ENCODE results near the gene OXLD1.
"Not testable (repeated sequence)": the region's sequence is repeated elsewhere in the genome, so short reads cannot be mapped to it uniquely, and the experiment has no call there.

OXLD1 gene

DNA sequence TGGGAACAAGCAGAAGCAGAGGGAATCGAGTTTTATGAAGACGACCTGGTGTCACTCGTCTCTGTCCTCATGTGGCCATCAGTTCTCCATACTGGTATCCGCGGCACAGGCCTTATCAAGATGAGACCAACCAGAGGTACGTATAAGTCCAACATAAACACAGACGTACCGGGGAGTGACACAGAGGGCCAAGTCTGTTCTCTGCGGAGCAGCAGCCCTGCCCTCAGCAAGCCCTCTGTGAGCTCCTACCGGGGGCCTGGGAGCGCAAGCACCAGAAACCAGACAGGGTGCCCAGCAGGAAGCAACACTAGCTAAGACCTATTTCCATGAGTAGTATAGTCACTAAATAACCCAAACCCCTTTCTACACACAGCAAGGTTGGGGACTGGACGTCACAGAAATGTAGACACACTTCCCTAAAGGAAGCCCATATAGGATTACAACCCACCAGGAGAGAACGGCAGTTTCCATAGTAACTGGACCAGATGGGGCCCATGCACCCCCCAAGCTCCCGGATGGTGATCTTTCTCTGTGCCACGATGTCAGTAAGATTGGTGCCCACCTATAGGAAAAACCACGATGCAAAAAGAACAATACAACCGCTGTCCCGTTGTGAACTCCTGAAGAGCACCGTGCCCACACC, 16.3 kb upstream of the OXLD1 start:
- no peak for DNase-seq

- no peak for DNase-seq
These were observed 15.3 kb upstream of the OXLD1 start for GRCh38 chr17:81681672-81682071.

DNA sequence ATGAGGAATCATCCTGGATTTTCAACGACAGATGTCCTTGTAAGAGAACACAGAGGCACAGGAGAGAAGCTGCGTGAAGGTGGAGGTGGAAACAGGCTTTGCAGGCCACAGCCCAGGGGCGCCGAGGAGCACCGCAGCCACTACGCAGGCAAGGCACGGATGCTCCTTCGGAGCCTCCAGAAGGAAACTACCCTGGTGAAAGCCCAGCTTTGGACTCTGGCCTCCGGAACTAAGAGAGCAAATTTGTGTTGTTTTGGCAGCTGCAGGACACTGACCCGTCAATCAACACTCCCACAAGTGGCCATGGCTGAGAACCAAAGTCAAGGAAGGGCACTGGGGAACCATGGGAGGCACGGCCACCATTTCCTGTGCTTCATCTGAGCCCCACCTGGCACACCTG, 13.7 kb upstream of the OXLD1 start:
- no peak for DNase-seq

- DNase-seq = no peak
These were observed 10.5 kb upstream of the OXLD1 start for GRCh38 chr17:81676906-81677305.

GRCh38 chr17:81675515-81676221, 9.3 kb upstream of the OXLD1 start:
- not testable (repeated sequence) for DNase-seq

DNA sequence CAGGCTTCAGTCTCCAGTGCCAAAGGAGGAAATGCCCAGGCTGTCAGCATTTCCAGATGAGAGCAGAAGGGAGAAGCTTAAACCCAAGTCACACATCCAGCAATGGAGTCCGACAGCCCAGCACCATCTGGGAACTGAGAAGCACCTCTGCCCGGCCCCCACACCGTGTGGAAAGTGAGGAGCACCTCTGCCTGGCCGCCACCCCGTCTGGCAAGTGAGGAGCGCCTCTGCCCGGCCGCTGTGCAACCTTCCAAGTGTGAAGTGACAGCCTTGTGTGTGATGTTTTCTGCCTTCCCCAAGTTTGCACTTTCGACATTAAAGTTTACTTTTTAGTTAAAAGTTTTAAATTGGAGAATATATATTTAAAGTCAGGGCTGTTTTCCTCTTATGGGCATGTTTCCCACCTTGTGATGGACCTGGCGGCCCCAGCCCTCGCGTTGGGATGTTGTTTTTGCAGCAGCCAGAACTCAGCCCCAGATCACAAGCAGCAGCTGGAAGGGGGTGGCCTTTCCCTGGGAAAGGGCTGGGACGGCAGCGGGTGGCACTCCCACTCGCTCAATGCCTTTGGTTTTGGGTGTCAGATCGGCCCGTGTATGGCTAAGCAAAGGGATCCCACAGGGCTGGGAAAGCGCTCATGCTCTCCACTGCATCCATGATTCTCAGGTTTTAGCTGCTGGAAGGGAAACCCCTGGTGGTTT, 7.3 kb upstream of the OXLD1 start:
- DNase-seq = no peak

- no peak for DNase-seq
These were observed 6.5 kb upstream of the OXLD1 start for GRCh38 chr17:81672954-81673353.

GRCh38 chr17:81672504-81672903, 6.1 kb upstream of the OXLD1 start:
- no peak for DNase-seq

GRCh38 chr17:81667754-81668153, 1.3 kb upstream of the OXLD1 start:
- DNase-seq = no peak

DNA sequence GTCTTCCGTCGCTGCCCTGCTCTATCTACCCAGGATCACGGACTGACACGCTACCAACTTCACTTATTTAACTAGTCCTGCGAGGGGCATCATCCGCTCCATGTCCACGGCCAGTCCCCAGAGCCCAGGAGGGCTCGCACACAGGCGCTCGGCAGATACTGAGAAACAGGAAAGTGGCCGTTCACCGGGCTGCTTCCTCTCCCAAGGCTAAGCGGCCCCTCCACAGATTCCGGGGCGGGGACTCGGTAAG, 388 bp downstream of the OXLD1 start:
- DNase-seq = no peak

- no peak for DNase-seq
These were observed 957 bp downstream of the OXLD1 start for GRCh38 chr17:81665205-81666091.

- no peak for DNase-seq
These were observed 2.3 kb downstream of the OXLD1 start for GRCh38 chr17:81664051-81664470.

DNA sequence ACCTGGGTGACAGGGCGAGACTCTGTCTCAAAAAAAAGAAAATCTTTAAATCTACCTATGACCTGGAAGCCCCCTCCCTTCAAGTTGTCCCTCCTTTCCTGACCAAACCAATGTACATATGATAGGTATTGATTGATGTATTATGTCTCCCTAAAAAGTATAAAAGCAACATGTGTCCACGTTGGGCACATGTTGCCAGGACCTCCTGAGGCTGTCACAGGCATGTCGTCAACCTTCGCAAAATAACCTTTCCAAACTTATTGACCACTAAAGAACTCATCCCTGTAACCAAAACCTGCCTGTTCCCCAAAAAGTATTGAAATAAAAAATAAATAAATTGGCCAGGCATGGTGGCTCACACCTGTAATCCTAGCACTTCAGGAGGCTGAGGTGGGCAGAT, 4.4 kb downstream of the OXLD1 start:
- no peak for DNase-seq

DNA sequence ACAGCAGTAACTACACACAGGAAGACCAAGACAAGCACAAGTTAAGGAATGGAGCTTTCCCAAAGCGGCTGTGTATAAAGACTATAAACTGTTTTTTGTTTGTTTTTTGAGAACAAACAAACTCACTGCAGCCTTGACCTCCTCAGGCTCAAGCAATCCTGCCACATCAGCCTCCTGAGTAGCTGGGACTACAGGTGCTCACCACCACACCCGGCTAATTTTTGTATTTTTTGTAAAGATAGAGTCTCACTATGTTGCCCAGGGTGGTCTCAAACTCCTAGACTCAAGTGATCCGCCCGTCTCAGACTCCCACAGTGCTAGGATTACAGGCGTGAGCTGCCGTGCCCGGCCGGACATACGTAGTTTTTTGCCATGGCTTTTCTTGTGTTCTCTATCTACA, 6.0 kb downstream of the OXLD1 start:
- no peak for DNase-seq

DNA sequence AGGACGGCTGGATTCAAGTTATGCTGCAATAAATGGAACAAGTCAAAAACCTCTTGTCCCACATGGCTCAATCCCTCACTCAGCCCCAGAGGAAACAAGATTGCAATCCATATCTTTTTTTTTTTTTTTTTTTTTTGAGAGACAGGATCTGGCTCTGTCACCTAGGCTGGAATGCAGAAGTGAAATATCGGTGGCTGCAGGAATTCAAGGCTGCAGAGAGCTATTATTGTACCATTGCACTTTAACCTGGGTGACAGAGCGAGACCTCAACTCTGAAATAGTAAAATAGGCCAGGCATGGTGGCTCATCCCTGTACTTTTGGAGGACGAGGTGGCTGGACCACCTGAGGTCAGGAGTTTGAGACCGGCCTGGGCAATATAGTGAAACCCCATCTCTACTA, 7.4 kb downstream of the OXLD1 start:
- DNase-seq = no peak

DNA sequence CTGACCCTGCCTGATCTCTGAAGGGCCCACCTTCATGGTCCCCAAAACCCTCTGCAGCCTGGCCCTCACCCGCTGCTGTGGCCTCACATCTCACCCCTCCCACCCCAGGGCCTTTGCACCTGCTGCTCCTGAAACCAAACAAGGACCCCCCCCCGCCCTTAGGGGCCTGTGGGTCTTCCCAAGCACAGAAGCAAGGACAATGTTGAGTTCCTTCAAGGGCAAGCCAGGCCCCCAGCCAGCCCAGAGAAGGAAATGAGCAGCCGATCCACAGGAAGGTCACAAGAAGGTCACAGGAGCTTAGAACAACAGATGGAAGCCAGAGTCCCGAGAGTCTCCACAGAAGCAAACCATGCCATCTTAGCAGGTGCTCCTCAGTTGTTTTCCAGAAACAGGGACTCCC, 9.6 kb downstream of the OXLD1 start:
- no peak for DNase-seq

- no peak for DNase-seq
These were observed 10.2 kb downstream of the OXLD1 start, which contains the start of gene PDE6G for GRCh38 chr17:81656118-81656743. Gene PDE6G, minus strand, starts transcription at chr17:81656542. Its CDS starts 3,237 bp downstream, at chr17:81653305.

DNA sequence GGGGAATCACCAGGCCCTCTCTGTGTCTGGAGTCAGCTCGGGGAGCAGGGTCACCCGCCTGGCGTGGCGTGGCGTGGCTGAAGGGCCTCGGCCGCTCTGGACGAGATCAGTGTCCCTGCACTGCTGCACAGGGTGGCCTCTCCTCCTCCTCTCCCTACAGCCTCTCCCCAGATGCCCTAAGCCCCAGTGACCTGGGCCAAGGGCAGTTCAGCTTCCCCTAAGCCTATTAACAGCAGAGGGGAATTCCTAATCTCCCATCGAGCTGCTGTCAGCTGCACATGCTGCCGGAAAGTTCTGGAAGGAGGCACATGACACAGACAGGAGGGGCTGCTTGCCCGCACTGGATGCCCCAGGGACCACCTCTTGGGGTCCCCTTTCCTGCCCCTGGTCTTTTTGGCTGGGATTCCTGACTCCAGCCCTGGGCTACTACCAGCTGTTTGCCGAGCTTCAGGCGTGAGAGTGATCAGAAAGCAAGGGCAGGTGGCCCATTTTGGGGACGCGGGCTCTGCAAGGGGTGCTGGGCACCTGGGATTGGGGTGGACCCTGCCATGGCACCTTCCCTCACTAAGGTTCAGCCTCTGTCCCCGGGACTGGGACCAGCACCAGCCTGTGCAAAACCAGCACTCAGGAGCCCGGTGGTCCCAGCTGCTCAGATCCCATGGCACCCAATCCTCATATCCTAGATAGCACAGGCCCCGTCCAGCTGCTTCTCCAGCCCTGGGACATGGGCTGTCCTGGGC, 10.9 kb downstream of the OXLD1 start:
- DNase-seq = no peak

DNA sequence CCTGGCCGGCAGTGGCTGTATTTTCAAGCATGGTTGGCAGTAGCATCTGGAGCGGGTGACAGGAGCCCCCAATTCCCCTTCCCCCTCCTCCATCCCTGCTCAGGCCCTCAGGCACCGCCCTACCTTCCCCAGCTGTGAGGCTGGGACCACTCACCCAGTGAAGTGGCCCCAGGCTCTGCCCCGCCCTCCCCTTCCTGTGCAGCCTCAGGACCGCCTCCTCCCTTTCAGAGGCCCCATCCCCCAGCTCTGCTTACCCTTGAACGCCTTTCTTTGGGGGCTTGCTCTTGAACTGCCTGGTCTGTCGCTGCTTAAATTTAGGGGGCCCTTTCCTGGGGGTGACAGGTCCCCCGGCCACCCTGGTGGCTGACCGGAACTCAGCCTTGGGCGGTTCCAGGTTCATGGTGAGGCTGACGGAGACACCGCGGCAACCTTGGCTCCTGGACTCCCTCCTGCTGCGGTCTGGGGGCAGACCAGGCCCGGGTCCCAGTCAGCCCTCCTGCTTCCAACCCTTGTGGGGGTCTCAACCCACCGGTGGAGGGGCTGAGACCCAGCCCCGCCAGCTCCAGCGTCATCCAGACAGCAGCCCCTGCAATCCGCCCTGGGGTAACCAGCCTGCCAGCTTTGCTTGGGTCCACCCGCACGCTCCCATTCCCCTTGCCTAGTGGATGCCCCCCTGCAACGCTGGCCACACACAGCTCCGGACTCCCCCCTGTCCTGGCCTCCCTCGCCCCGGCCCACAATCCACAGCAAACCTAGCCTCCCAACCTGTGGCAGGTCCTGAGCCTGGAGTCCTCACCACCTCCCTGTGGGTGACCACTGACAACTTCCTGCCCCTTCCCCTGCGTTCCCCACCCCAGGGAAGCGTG, 13.3 kb downstream of the OXLD1 start:
- DNase-seq = no peak

GRCh38 chr17:81651692-81652091, 14.7 kb downstream of the OXLD1 start:
- DNase-seq = no peak

DNA sequence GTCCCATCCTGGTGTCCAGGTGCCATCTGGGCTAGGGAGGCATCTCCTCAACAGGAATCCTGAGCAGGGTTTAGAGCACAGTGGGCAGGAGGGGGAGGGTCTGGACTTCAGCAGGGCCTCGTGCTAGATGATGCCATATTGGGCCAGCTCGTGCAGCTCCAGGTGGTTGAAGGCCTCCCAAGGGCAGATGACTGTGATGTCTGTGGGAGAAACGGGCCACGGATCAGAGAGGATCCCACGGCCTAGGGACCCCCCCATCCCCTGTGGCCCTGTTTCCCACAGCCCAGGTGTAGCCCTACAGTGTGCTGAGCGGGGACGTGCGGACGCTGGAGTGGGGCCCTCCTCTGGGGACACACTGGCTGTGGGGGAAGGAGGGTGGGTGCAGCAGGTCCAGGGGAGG, 15.5 kb downstream of the OXLD1 start:
- no peak for DNase-seq
